K562 (cell line): ENCODE data around the gene CREB3L2. TPM values are rescaled to one million over a fixed set of nuclear protein-coding genes. Genes with fewer than 3 reads are reported as not detected.

Experiments used
- CSDE1 ChIP-seq, 2 experiments: fragments of 450-650 bp; IDR thresholded peaks; 2 replicates each; pipeline ENCODE4 v1.6.1; 2016; ENCODE audit warnings: mild to moderate bottlenecking in 1 of 2
- HDAC1 ChIP-seq, 2 experiments: fragments of 450-650 bp; IDR thresholded peaks; 2 replicates each; pipeline ENCODE4 v1.6.1; 2016 to 2017; ENCODE audit warnings: inconsistent platforms in 1 of 2, mild to moderate bottlenecking in 1 of 2, moderate library complexity in 1 of 2
- HMG20B ChIP-seq: fragments of 250-450 bp; sonication (Bioruptor Pico); IDR thresholded peaks from 2 replicates; pipeline ENCODE4 v1.5.0; 2021; ENCODE audit warnings: mild to moderate bottlenecking
- KHSRP ChIP-seq: fragments of 450-650 bp; IDR thresholded peaks from 2 replicates; pipeline ENCODE4 v1.6.1; 2017
- MCM7 ChIP-seq, 2 experiments: fragments of 450-650 bp; IDR thresholded peaks; 2 replicates each; pipeline ENCODE4 v1.6.1; 2016 to 2018
- MEF2D ChIP-seq: conservative IDR thresholded peaks from 2 replicates; pipeline ENCODE4 v1.6.1; 2016; ENCODE audit warnings: low read depth, missing genetic modification characterization, missing compliant biosample characterization
- MIER1 ChIP-seq: fragments of 450-650 bp; IDR thresholded peaks from 2 replicates; pipeline ENCODE4 v1.6.1; 2016; ENCODE audit warnings: antibody characterized with exemption, mild to moderate bottlenecking, low read depth
- MXI1 ChIP-seq: IDR thresholded peaks from 2 replicates; pipeline ENCODE4 v1.6.1; 2011; ENCODE audit warnings: low read depth, mild to moderate bottlenecking, improper control_type of control experiment, low read length
- NBN ChIP-seq: fragments of 450-650 bp; IDR thresholded peaks from 2 replicates; pipeline ENCODE4 v1.6.1; 2016; ENCODE audit warnings: low read depth, mild to moderate bottlenecking
- SAFB ChIP-seq: fragments of 200-400 bp; formaldehyde crosslinking; IDR thresholded peaks from 2 replicates; pipeline ENCODE4 v1.6.1; 2017; ENCODE audit warnings: low read depth, low read length, borderline replicate concordance
- SAP30 ChIP-seq: fragments of 200-600 bp; sonication (generic); IDR thresholded peaks from 2 replicates; pipeline ENCODE4 v1.6.1; 2012; ENCODE audit warnings: borderline replicate concordance, low read depth, mild to moderate bottlenecking, moderate library complexity, low read length, control low read depth, inconsistent platforms; ENCODE audit not compliant: insufficient read depth, poor library complexity, severe bottlenecking
- SOX6 ChIP-seq: fragments of 450-650 bp; IDR thresholded peaks from 2 replicates; pipeline ENCODE4 v1.6.1; 2014; ENCODE audit warnings: mild to moderate bottlenecking
- SREBF2 ChIP-seq: sonication (generic); formaldehyde crosslinking; IDR thresholded peaks from 2 replicates; pipeline ENCODE4 v1.4.0; 2020; ENCODE audit warnings: mild to moderate bottlenecking, missing genetic modification reagents
- XRCC5 ChIP-seq: fragments of 200-400 bp; formaldehyde crosslinking; IDR thresholded peaks from 2 replicates; pipeline ENCODE4 v1.6.1; 2017; ENCODE audit warnings: low read depth, mild to moderate bottlenecking, low read length
- ZNF583 ChIP-seq: fragments of 250-450 bp; sonication (Bioruptor Pico); IDR thresholded peaks from 2 replicates; pipeline ENCODE4 v1.4.0; 2020
- ZNF589 ChIP-seq: fragments of 200-800 bp; sonication (Bioruptor generic); IDR thresholded peaks from 2 replicates; pipeline ENCODE4 v1.6.1; 2016; ENCODE audit warnings: low read depth, missing genetic modification characterization, missing compliant biosample characterization
- polyA plus RNA-seq, 8 experiments: library from polyadenylated mRNA; depleted of rRNA in 4 of 8; stranded (reverse) in 5 of 8; unstranded in 3 of 8; fragments of >200 nt; fragmentation: Nextera tagmentation in 2 of 8; fragmentation: Illumina TruSeq in 1 of 8; extraction: Ambion mirVana in 2 of 8; extraction: Trizol in 1 of 8; gene quantifications; 2 replicates each; pipeline versions ENCODE4 v1.2.1 to v1.2.3, GENCODE V29; 2011 to 2014; ENCODE audit warnings: inconsistent platforms in 1 of 8, missing spikeins in 1 of 8
- total RNA-seq, 7 experiments: library from RNA; depleted of rRNA in 6 of 7; stranded (reverse); fragments of >200 nt in 6 of 7; fragmentation: Illumina TruSeq in 2 of 7; extraction: Trizol in 2 of 7; gene quantifications; 2 replicates each; pipeline versions ENCODE4 v1.2.1 to v1.2.3, GENCODE V29; 2011 to 2021; ENCODE audit warnings: low replicate concordance in 1 of 7
- TF ChIP-seq, protein P1 (sequence below): fragments of 200-800 bp; sonication (Bioruptor generic); IDR thresholded peaks from 2 replicates; pipeline ENCODE4 v1.6.1; 2017; ENCODE audit warnings: missing genetic modification characterization, missing compliant biosample characterization
- TF ChIP-seq, protein P2 (sequence below): fragments of 450-650 bp; IDR thresholded peaks from 2 replicates; pipeline ENCODE4 v1.6.1; 2014; ENCODE audit warnings: low read depth, mild to moderate bottlenecking, moderate library complexity, borderline replicate concordance
- TF ChIP-seq, protein P3 (sequence below): fragments of 450-650 bp; IDR thresholded peaks from 2 replicates; pipeline ENCODE4 v1.6.1; 2016; ENCODE audit warnings: borderline replicate concordance
- TF ChIP-seq, protein P4 (sequence below): sonication (generic); formaldehyde crosslinking; IDR thresholded peaks from 2 replicates; pipeline ENCODE4 v1.8.1; 2023; ENCODE audit warnings: mild to moderate bottlenecking, missing genetic modification reagents
- TF ChIP-seq, protein P5 (sequence below): fragments of 250-450 bp; sonication (Bioruptor Pico); IDR thresholded peaks from 2 replicates; pipeline ENCODE4 v1.5.0; 2020; ENCODE audit warnings: mild to moderate bottlenecking

The CREB3L2 gene
- total and polyA plus RNA-seq, 9 of the 15 experiments (the other 6 are each of a cell fraction or from before 2014, with no cell fraction given): 7.1 to 45.6 (median 15.8) TPM

DNA sequence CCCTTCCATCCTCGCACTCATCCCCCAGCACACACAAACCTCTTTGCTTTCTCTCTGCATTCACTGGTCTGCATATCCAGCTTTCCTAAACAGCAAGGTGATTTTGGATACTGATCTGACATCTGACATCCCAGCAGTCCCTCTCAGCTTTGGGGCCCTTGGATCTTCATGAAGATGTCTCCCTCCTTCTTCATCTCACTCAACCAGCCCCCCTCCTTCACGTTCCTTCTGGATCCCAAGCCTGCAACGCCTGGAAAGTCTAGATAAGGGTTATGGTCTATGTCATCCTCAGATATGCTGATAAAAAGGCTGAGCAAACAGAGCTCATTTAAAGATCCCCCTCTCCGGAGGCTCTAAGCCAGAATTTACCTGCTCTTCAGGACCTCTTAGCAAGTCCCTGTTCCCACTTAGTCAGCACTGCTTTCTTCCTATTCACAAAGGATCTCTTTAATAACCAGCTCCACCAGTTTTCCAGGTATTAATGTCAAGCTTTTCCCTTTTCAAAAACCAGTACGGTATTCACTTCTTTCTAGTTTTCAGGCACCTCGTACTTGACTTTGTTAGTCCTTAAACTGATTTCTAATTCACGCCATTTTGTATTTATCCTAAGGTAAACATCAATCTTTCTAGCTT lies 38.9 kb downstream of the CREB3L2 start (continued):
- TF ChIP-seq, protein P1, sequence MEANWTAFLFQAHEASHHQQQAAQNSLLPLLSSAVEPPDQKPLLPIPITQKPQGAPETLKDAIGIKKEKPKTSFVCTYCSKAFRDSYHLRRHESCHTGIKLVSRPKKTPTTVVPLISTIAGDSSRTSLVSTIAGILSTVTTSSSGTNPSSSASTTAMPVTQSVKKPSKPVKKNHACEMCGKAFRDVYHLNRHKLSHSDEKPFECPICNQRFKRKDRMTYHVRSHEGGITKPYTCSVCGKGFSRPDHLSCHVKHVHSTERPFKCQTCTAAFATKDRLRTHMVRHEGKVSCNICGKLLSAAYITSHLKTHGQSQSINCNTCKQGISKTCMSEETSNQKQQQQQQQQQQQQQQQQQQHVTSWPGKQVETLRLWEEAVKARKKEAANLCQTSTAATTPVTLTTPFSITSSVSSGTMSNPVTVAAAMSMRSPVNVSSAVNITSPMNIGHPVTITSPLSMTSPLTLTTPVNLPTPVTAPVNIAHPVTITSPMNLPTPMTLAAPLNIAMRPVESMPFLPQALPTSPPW (CRISPR knock-in tag): peak; percentile 99
- TF ChIP-seq CSDE1 (IDR thresholded peaks at IDR 0.05) (no peak), MIER1 (no peak), HMG20B (CRISPR knock-in tag) (no peak), SREBF2 (no peak), MCM7 (IDR thresholded peaks at IDR 0.05) (no peak), MEF2D (tag) (no peak; the same call in 1 of the 2 replicates), ZNF583 (CRISPR knock-in tag) (no peak), SAFB (no peak), ZNF589 (no peak), HDAC1 (IDR thresholded peaks at IDR 0.05) (peak in 1 of 2 experiments; percentile 94; a peak in 3 of 4 replicates), KHSRP (peak; percentile 76), SOX6 (peak; percentile 97), SAP30 (no peak), MXI1 (no peak), NBN (peak; percentile 96), XRCC5 (no peak; the same call in 1 of the 2 replicates)
- TF ChIP-seq, protein P2, sequence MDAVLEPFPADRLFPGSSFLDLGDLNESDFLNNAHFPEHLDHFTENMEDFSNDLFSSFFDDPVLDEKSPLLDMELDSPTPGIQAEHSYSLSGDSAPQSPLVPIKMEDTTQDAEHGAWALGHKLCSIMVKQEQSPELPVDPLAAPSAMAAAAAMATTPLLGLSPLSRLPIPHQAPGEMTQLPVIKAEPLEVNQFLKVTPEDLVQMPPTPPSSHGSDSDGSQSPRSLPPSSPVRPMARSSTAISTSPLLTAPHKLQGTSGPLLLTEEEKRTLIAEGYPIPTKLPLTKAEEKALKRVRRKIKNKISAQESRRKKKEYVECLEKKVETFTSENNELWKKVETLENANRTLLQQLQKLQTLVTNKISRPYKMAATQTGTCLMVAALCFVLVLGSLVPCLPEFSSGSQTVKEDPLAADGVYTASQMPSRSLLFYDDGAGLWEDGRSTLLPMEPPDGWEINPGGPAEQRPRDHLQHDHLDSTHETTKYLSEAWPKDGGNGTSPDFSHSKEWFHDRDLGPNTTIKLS: no peak
- TF ChIP-seq, protein P3, sequence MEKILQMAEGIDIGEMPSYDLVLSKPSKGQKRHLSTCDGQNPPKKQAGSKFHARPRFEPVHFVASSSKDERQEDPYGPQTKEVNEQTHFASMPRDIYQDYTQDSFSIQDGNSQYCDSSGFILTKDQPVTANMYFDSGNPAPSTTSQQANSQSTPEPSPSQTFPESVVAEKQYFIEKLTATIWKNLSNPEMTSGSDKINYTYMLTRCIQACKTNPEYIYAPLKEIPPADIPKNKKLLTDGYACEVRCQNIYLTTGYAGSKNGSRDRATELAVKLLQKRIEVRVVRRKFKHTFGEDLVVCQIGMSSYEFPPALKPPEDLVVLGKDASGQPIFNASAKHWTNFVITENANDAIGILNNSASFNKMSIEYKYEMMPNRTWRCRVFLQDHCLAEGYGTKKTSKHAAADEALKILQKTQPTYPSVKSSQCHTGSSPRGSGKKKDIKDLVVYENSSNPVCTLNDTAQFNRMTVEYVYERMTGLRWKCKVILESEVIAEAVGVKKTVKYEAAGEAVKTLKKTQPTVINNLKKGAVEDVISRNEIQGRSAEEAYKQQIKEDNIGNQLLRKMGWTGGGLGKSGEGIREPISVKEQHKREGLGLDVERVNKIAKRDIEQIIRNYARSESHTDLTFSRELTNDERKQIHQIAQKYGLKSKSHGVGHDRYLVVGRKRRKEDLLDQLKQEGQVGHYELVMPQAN: no peak
- TF ChIP-seq, protein P4, sequence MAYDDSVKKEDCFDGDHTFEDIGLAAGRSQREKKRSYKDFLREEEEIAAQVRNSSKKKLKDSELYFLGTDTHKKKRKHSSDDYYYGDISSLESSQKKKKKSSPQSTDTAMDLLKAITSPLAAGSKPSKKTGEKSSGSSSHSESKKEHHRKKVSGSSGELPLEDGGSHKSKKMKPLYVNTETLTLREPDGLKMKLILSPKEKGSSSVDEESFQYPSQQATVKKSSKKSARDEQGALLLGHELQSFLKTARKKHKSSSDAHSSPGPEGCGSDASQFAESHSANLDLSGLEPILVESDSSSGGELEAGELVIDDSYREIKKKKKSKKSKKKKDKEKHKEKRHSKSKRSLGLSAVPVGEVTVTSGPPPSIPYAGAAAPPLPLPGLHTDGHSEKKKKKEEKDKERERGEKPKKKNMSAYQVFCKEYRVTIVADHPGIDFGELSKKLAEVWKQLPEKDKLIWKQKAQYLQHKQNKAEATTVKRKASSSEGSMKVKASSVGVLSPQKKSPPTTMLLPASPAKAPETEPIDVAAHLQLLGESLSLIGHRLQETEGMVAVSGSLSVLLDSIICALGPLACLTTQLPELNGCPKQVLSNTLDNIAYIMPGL (CRISPR knock-in tag): no peak
- TF ChIP-seq, protein P5, sequence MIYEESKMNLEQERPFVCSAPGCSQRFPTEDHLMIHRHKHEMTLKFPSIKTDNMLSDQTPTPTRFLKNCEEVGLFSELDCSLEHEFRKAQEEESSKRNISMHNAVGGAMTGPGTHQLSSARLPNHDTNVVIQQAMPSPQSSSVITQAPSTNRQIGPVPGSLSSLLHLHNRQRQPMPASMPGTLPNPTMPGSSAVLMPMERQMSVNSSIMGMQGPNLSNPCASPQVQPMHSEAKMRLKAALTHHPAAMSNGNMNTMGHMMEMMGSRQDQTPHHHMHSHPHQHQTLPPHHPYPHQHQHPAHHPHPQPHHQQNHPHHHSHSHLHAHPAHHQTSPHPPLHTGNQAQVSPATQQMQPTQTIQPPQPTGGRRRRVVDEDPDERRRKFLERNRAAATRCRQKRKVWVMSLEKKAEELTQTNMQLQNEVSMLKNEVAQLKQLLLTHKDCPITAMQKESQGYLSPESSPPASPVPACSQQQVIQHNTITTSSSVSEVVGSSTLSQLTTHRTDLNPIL (CRISPR knock-in tag): no peak
